GM12878 (cell line): ENCODE data around the gene RERE. TPM values are rescaled to one million over a fixed set of nuclear protein-coding genes. Genes with fewer than 3 reads are reported as not detected.

Source experiments
- ATAC-seq: fragments of 200-7000 bp; cut with Tn5 transposase; 3 replicates; pipeline ENCODE4 v1.9.1; 2020; ENCODE audit warnings: mild to moderate bottlenecking, moderate library complexity
- BruUV-seq: library from RNA; stranded (reverse); fragments of 400-500 nt; replicated peaks from 2 replicates; lab custom pipeline; 2021; lab: Mats Ljungman, UMichigan
- CTCF ChIA-PET: fragments of 300-600 bp; sonication (Branson Sonifier 250); formaldehyde crosslinking; extraction: SDS; loops from one replicate; lab custom pipeline; 2021; ENCODE audit warnings: inconsistent platforms; lab: Yijun Ruan, JAX
- POLR2A ChIA-PET: fragments of 350-600 bp; formaldehyde crosslinking; extraction: SDS; loops from one replicate; lab custom pipeline; 2021; ENCODE audit warnings: inconsistent platforms; lab: Charles Lee
- RAD21 ChIA-PET: fragments of 300-600 bp; sonication (Branson Sonifier 250); formaldehyde crosslinking; loops from one replicate; lab custom pipeline; 2023; ENCODE audit warnings: antibody characterized with exemption; ENCODE audit not compliant: unreplicated experiment; lab: Charles Lee
- SMC1A ChIA-PET: fragments of 300-600 bp; sonication (Branson Sonifier 250); formaldehyde crosslinking; loops from one replicate; lab custom pipeline; 2023; ENCODE audit not compliant: unreplicated experiment, uncharacterized antibody; lab: Charles Lee
- DNase-seq: peaks from one replicate; pipeline ENCODE4 v3.0.0-alpha.2; 2011; ENCODE audit warnings: low read depth, low spot score
- FAIRE-seq: peaks from 3 replicates; lab custom pipeline; 2011; peaks lifted over from hg19 to GRCh38; lab: Jason Lieb, UNC
- H2AFZ ChIP-seq: 2 replicates; pipeline ENCODE4 v1.6.0; 2011; ENCODE audit warnings: low read depth, low read length, control low read depth; ENCODE audit not compliant: control insufficient read depth
- H3K27ac ChIP-seq: 2 replicates; pipeline ENCODE4 v1.5.1; 2011; ENCODE audit warnings: control low read depth; ENCODE audit not compliant: control insufficient read depth, insufficient read depth
- H3K27me3 ChIP-seq, 2 experiments: replicated peaks in 1 of 2; 2 replicates each; pipeline versions ENCODE4 v1.6.0 to v1.6.1; 2011; ENCODE audit warnings: low read length in 1 of 2; ENCODE audit not compliant: control insufficient read depth in 2 of 2, insufficient read depth in 2 of 2
- H3K36me3 ChIP-seq, 2 experiments: 2 replicates each; pipeline ENCODE4 v1.5.1; 2011; ENCODE audit warnings: low read length in 1 of 2; ENCODE audit not compliant: control insufficient read depth in 2 of 2, insufficient read depth in 2 of 2
- H3K4me1 ChIP-seq: 2 replicates; pipeline ENCODE4 v1.6.1; 2011; ENCODE audit warnings: mild to moderate bottlenecking, low read length, moderate library complexity, mixed read lengths; ENCODE audit not compliant: control insufficient read depth, insufficient read depth
- H3K4me2 ChIP-seq: 2 replicates; pipeline ENCODE4 v1.6.0; 2011; ENCODE audit warnings: control low read depth; ENCODE audit not compliant: control insufficient read depth, insufficient read depth
- H3K4me3 ChIP-seq: fragments of 200-600 bp; sonication (generic); 2 replicates; pipeline ENCODE4 v1.5.1; 2016
- H3K79me2 ChIP-seq: 2 replicates; pipeline ENCODE4 v1.6.0; 2011; ENCODE audit warnings: low read length; ENCODE audit not compliant: control insufficient read depth, insufficient read depth
- H3K9ac ChIP-seq: 2 replicates; pipeline ENCODE4 v1.8.0; 2011; ENCODE audit warnings: low read length, control low read depth, mixed read lengths; ENCODE audit not compliant: control insufficient read depth, insufficient read depth
- H3K9me3 ChIP-seq: replicated peaks from 3 replicates; pipeline ENCODE4 v1.5.1; 2011; ENCODE audit warnings: mild to moderate bottlenecking, low read length; ENCODE audit not compliant: control insufficient read depth, insufficient read depth
- H4K20me1 ChIP-seq: 2 replicates; pipeline ENCODE4 v1.6.0; 2011; ENCODE audit not compliant: control insufficient read depth, insufficient read depth
- ATF2 ChIP-seq: IDR thresholded peaks from 2 replicates; pipeline ENCODE4 v1.6.1; 2012; ENCODE audit warnings: low read length, inconsistent platforms
- JUNB ChIP-seq: IDR thresholded peaks from 2 replicates; pipeline ENCODE4 v1.6.1; 2016; ENCODE audit warnings: antibody characterized with exemption, mild to moderate bottlenecking
- NR2F1 ChIP-seq: fragments of 450-650 bp; conservative IDR thresholded peaks from 2 replicates; pipeline ENCODE4 v1.6.1; 2017; ENCODE audit warnings: mild to moderate bottlenecking
- RBBP5 ChIP-seq: fragments of 200-600 bp; sonication (generic); conservative IDR thresholded peaks from 2 replicates; pipeline ENCODE4 v1.6.1; 2016
- TCF12 ChIP-seq: IDR thresholded peaks from 2 replicates; pipeline ENCODE4 v1.6.1; 2011; ENCODE audit warnings: low read depth, mild to moderate bottlenecking, low read length
- YY1 ChIP-seq: IDR thresholded peaks from 2 replicates; pipeline ENCODE4 v1.6.1; 2011; ENCODE audit warnings: low read depth, mild to moderate bottlenecking, low read length
- ZBTB40 ChIP-seq: fragments of 450-650 bp; IDR thresholded peaks from 2 replicates; pipeline ENCODE4 v1.6.1; 2016; ENCODE audit warnings: mild to moderate bottlenecking, moderate library complexity, borderline replicate concordance
- ZNF24 ChIP-seq: fragments of 450-650 bp; IDR thresholded peaks from 2 replicates; pipeline ENCODE4 v1.6.1; 2017; ENCODE audit warnings: antibody characterized with exemption, mild to moderate bottlenecking
- WGBS: methylation state at CpG from one replicate; pipeline ENCODE4 v1.1.6; 2016; ENCODE audit warnings: low lambda C conversion rate; ENCODE audit not compliant: insufficient replicate concordance, insufficient coverage; ENCODE audit errors: missing lambda C conversion rate; 5-methylcytosine and 5-hydroxymethylcytosine counted together
- in situ Hi-C: fragments of 300-500 bp; cut with MboI; formaldehyde crosslinking; loops from 9 replicates; pipeline ENCODE4 v1.14.3; 2018; ENCODE audit warnings: mixed read lengths
- intact Hi-C: fragments of 100-400 bp; cut with micrococcal nuclease; formaldehyde crosslinking; loops from one replicate; pipeline ENCODE4 v1.14.2; 2022; ENCODE audit not compliant: unreplicated experiment
- polyA plus RNA-seq, 11 experiments: library from polyadenylated mRNA; depleted of rRNA in 4 of 11; unstranded in 6 of 11; stranded (reverse) in 5 of 11; fragments of >200 nt; fragmentation: Nextera tagmentation in 4 of 11; fragmentation: Illumina TruSeq in 1 of 11; extraction: Ambion mirVana in 4 of 11; extraction: Trizol in 1 of 11; gene quantifications; 1 replicate in 1 of 11; 2 replicates in 10 of 11; pipeline versions ENCODE4 v1.2.1 to v1.2.3, GENCODE V29; 2011 to 2016; ENCODE audit warnings: inconsistent platforms in 2 of 11, missing spikeins in 2 of 11, low read depth in 1 of 11
- total RNA-seq, 4 experiments: library from RNA; depleted of rRNA in 3 of 4; stranded (reverse); fragments of >200 nt in 3 of 4; fragmentation: Illumina TruSeq in 1 of 4; extraction: Trizol in 1 of 4; gene quantifications; 2 replicates each; pipeline versions ENCODE4 v1.2.1 to v1.2.3, GENCODE V29; 2013 to 2021

RERE gene
- total and polyA plus RNA-seq, 10 of the 15 experiments (the other 5 are each of a cell fraction or from before 2014, with no cell fraction given), result 5.2 to 60.5 (median 20.2) TPM

- TF ChIP-seq ZBTB40, result no peak
- no peak for TF ChIP-seq NR2F1
- no peak for TF ChIP-seq TCF12
- no peak for TF ChIP-seq YY1
- no peak for TF ChIP-seq RBBP5
- no peak for TF ChIP-seq ZNF24
Measured at GRCh38 chr1:8487249-8487648, 330.2 kb downstream of the RERE start (continued).

GRCh38 chr1:8486047-8486446 is 331.4 kb downstream of the RERE start:
- Histone ChIP-seq H3K4me1 (no peaks in the 10 kb centered on the region), H3K4me3 (no peak overlapping the region), H2AFZ (no peak overlapping the region), H3K9me3 (no peaks in the 10 kb centered on the region), H3K9ac (no peak overlapping the region), H3K27ac (no peak overlapping the region), H3K79me2 (no peaks in the 10 kb centered on the region), H4K20me1 (no peaks in the 10 kb centered on the region), H3K36me3 (no peaks in the 10 kb centered on the region; a peak in 1 of 4 replicates), H3K27me3 (no peaks in the 10 kb centered on the region), H3K4me2 (no peak overlapping the region)
- ChIA-PET POLR2A (no interaction called here), RAD21 (no interaction called here), CTCF (no interaction called here), SMC1A (interaction anchor here (0.6 kb wide), 1 partner anchor 371 kb away, joined by 3 read pairs; no protein-coding TSS in a partner anchor)
- TF ChIP-seq JUNB (no peak), ATF2 (no peak)
- no peak for ATAC-seq
- WGBS, result 99% methylated on average over 5 of the region's 5 CpGs
- in situ Hi-C loops (no loop called here), intact Hi-C loops (no loop called here)
- DNase-seq, result no peak
- FAIRE-seq, result peak; percentile 27
- no TSS peak for BruUV-seq
